ENCODE results near the gene CATSPER4.

CATSPER4 gene

GRCh38 chr1:26160527-26161414 is 29.6 kb upstream of the CATSPER4 start:
- TF ChIP-seq CTCF (conservative IDR thresholded peaks at IDR 0.05; ENCODE audit: low read depth, low read length), result no peak
- no peak overlapping the region for H3K4me3 ChIP-seq (ENCODE audit: low read length)
- no peak for DNase-seq (ENCODE audit: low read depth)

GRCh38 chr1:26161415-26162219 is 28.8 kb upstream of the CATSPER4 start:
- no peak for DNase-seq (ENCODE audit: low read depth)
- TF ChIP-seq CTCF (conservative IDR thresholded peaks at IDR 0.05; ENCODE audit: low read depth, low read length), result no peak
- peak overlapping the region; percentile 37 for H3K4me3 ChIP-seq (ENCODE audit: low read length)

GRCh38 chr1:26162220-26162709 is 28.1 kb upstream of the CATSPER4 start:
- H3K4me3 ChIP-seq (ENCODE audit: low read length), result peak overlapping the region; percentile 33
- TF ChIP-seq CTCF (conservative IDR thresholded peaks at IDR 0.05; ENCODE audit: low read depth, low read length), result peak; percentile 1
- no peak for DNase-seq (ENCODE audit: low read depth)

- no peak for TF ChIP-seq CTCF (conservative IDR thresholded peaks at IDR 0.05; ENCODE audit: low read depth, low read length)
- no peak for DNase-seq (ENCODE audit: low read depth)
- H3K4me3 ChIP-seq (ENCODE audit: low read length), result no peak overlapping the region
These were observed 26.7 kb upstream of the CATSPER4 start for GRCh38 chr1:26163684-26164035.

GRCh38 chr1:26164036-26164860 is 26.2 kb upstream of the CATSPER4 start:
- TF ChIP-seq CTCF (conservative IDR thresholded peaks at IDR 0.05; ENCODE audit: low read depth, low read length), result peak; percentile 31
- peak overlapping the region; percentile 44 for H3K4me3 ChIP-seq (ENCODE audit: low read length)
- DNase-seq (ENCODE audit: low read depth), result no peak

GRCh38 chr1:26164861-26165842 is 25.2 kb upstream of the CATSPER4 start:
- peak; percentile 3 for TF ChIP-seq CTCF (conservative IDR thresholded peaks at IDR 0.05; ENCODE audit: low read depth, low read length)
- no peak overlapping the region for H3K4me3 ChIP-seq (ENCODE audit: low read length)
- no peak for DNase-seq (ENCODE audit: low read depth)

All from retinal pigment epithelial cell (primary cell).